ENCODE measurements around the gene HPN. TPM values are rescaled to one million over a fixed set of nuclear protein-coding genes. Genes with fewer than 3 reads are reported as not detected.

HPN gene
- total and polyA plus RNA-seq, 10 donors: 0.86 to 4.3 (median 2.2) TPM

DNA sequence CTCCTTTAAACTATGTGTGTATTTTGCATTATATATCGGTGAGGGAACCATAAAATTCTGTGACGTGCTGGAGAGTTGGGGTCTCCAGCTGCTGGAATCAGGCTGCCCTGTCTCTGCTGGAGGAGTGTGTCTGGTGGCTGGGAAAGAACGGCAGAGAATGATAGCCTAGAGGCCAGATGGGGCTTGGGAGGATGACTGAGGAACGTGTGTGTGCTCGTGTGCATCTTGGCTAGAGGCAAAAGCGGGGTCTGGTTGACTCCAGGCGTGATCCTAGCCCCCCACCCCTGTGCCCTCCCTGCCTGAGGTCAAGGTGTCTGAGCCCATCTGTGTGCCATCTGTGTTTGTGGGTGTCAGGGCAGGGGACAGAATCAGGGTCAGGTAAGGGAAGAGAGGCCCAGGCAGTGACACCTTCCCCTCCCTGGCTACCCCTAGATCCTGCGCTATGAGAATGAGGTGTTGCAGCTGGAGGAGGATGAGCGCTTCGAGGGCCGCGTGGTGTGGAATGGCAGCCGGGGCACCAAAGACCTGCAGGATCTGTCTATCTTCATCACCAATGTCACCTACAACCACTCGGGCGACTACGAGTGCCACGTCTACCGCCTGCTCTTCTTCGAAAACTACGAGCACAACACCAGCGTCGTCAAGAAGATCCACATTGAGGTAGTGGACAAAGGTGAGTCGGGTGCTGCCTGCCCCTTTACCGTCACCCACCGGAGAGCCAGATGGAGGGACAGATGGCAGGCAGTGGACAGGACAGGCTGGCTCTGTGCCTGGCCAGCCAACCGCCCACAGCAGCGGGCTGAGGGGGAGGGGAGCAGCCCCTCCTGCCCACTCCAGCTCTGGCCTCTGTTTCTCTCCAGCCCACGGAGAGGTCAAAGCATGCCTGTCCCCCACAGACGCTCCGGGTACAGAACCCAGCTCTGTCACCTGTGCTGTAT is 8.2 kb upstream of the HPN start:
- no peak overlapping the region for H3K4me3 ChIP-seq
- TF ChIP-seq, protein P1, sequence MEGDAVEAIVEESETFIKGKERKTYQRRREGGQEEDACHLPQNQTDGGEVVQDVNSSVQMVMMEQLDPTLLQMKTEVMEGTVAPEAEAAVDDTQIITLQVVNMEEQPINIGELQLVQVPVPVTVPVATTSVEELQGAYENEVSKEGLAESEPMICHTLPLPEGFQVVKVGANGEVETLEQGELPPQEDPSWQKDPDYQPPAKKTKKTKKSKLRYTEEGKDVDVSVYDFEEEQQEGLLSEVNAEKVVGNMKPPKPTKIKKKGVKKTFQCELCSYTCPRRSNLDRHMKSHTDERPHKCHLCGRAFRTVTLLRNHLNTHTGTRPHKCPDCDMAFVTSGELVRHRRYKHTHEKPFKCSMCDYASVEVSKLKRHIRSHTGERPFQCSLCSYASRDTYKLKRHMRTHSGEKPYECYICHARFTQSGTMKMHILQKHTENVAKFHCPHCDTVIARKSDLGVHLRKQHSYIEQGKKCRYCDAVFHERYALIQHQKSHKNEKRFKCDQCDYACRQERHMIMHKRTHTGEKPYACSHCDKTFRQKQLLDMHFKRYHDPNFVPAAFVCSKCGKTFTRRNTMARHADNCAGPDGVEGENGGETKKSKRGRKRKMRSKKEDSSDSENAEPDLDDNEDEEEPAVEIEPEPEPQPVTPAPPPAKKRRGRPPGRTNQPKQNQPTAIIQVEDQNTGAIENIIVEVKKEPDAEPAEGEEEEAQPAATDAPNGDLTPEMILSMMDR (IDR thresholded peaks at IDR 0.05 in 8 of 11, conservative IDR thresholded peaks at IDR 0.05 in 3 of 11): no peak
- no peak for TF ChIP-seq POLR2A (IDR thresholded peaks at IDR 0.05)
- no peak for TF ChIP-seq POLR2AphosphoS5 (IDR thresholded peaks at IDR 0.05)
- intact Hi-C loops (cut with DNase I; ENCODE audit: low total_unique reads): no loop called here
- peaks cover 0 to 38% (median 7%) of the 10 kb centered on the region in 7 donors for H3K27me3 ChIP-seq (replicated peaks in 1 of 7)
- 88 to 94% (median 92%) methylated on average over 29 to 30 of the region's 30 CpGs for WGBS, 5 donors
- no peak for DNase-seq
- no peaks in the 10 kb centered on the region for H3K9me3 ChIP-seq
- no peak overlapping the region for H3K27ac ChIP-seq
- H3K4me1 ChIP-seq: peaks cover 6 to 54% (median 32%) of the 10 kb centered on the region in 6 donors
- H3K36me3 ChIP-seq: peaks cover 0 to 17% (median under 1%) of the 10 kb centered on the region in 6 donors

DNA sequence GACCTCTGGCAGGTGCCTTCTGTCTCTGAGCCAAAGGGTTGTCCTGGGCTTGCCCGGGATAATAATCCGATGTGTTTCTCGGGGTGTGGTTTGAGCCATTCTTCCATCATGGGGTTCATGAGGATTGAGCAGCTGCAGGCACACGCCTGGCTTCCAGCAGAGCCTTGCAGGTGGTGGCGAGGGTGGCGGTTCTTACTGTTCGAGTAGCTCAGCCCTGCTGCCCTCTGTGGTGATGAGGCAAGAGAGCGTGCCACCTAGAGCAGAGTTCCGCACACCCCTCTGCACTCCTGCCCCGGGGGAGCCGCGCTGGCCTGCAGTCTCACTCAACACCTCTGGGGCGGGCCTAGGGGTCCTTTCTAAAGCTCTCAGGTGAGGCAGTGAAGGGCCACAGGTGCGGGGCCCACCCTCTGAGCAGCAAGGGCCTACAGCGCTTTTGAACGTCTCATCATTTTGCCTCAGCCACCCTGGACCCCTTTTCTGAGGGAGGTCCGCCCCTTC is 7.5 kb upstream of the HPN start:
- intact Hi-C loops (cut with DNase I; ENCODE audit: low total_unique reads): no loop called here
- no peak overlapping the region for H3K4me3 ChIP-seq
- H3K27me3 ChIP-seq (replicated peaks in 1 of 7): peaks cover 0 to 35% (median 7%) of the 10 kb centered on the region in 7 donors
- H3K36me3 ChIP-seq: peaks cover 0 to 16% (median 0%) of the 10 kb centered on the region in 6 donors
- WGBS, 5 donors: 86 to 98% (median 92%) methylated on average over 13 to 17 of the region's 17 CpGs
- H3K9me3 ChIP-seq: no peaks in the 10 kb centered on the region
- TF ChIP-seq POLR2AphosphoS5 (IDR thresholded peaks at IDR 0.05) (no peak), POLR2A (IDR thresholded peaks at IDR 0.05) (no peak)
- TF ChIP-seq, protein P1 (IDR thresholded peaks at IDR 0.05 in 8 of 11, conservative IDR thresholded peaks at IDR 0.05 in 3 of 11): no peak
- no peak for DNase-seq
- no peak overlapping the region for H3K27ac ChIP-seq
- H3K4me1 ChIP-seq: peaks cover 13 to 59% (median 39%) of the 10 kb centered on the region in 6 donors

DNA sequence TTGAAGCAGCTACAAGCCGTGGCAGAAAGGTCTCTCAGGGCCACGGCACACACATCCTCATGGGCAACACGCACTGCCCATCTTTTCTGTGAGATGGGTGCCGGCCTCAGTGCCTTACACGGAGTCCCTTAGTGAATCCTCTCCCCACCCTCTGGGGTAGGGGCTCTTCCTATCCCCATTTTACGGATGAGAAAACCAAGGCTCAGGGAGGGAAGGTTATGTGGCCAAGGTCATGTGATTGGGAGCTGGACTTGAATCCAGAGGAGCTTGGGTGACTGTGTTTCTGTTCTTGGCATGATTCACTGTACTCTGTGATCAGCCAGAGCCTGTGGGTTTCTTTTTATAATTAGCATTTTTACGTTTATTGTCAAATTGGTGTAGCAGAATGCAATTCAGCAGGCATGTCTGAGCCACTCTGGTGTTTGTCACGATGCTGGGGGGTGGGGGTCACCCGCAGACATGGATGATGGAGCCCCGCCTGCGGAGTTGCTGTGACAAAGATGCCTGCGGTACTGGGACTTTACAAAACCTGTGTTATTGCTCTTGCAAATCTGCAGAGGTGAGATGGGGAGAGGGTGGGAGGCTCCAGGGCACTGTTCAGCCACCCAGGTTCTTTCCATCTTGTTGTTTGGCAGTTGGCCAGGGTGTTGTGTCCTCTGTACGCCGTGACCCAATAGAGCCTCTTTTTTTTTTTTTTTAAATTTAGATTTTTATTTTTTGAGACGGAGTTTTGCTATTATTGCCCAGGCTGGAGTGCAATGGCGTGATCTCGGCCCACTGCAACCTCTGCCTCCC is 6.7 kb upstream of the HPN start:
- H3K36me3 ChIP-seq: peaks cover 0 to 16% (median 0%) of the 10 kb centered on the region in 6 donors
- peaks cover 0 to 34% (median 5%) of the 10 kb centered on the region in 7 donors for H3K27me3 ChIP-seq (replicated peaks in 1 of 7)
- WGBS, 5 donors: 82 to 93% (median 88%) methylated on average over 17 of the region's 17 CpGs
- intact Hi-C loops (cut with DNase I; ENCODE audit: low total_unique reads): no loop called here
- H3K4me3 ChIP-seq: no peak overlapping the region
- H3K9me3 ChIP-seq: no peaks in the 10 kb centered on the region
- H3K27ac ChIP-seq: no peak overlapping the region
- H3K4me1 ChIP-seq: peaks cover 20 to 59% (median 44%) of the 10 kb centered on the region in 6 donors
- DNase-seq: no peak
- TF ChIP-seq POLR2AphosphoS5 (IDR thresholded peaks at IDR 0.05) (no peak), POLR2A (IDR thresholded peaks at IDR 0.05) (no peak)
- TF ChIP-seq, protein P1 (IDR thresholded peaks at IDR 0.05 in 8 of 11, conservative IDR thresholded peaks at IDR 0.05 in 3 of 11): no peak
